Measurements from ENCODE around the gene IFI27L2.
A peak's percentile ranks its signal among the peaks of the same experiment; 100 is the strongest.

Gene IFI27L2

GRCh38 chr14:94100847-94101246 lies 28.6 kb downstream of the IFI27L2 start:
- no peak for DNase-seq (ENCODE audit: low read depth, low spot score)

GRCh38 chr14:94099006-94099405 lies 30.4 kb downstream of the IFI27L2 start:
- DNase-seq (ENCODE audit: low read depth, low spot score) = no peak

DNA sequence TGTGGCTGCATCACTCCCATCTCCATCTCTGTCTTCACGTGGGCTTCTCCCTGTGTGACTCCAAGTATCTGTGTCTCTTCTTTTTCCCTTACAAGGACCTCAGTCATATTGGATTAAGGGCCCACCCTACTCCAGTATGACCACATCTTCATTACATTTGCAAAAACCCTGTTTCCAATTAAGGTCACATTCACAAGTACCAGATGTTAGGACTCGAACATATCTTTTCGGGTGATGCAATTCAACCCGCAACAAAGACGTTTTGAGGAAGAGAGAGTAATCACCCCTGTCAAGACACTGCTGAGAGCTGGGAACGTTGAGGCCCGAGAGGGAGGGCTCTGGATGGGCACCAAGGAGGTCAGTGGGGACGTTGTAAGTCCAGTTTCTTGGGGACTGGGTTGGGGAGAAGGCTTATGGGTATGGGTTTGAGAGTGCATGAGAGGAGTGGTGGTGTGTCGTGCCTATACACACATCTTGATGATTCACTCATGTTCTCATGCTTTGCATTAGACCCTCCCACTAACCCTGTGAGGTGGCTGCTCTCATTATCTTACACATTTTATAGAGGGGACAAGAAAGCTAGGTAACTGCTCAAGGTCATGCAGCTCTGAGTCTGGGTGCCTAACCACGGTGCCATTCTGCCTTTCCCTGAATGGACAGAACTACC lies 30.9 kb downstream of the IFI27L2 start:
- DNase-seq (ENCODE audit: low read depth, low spot score) = no peak

DNA sequence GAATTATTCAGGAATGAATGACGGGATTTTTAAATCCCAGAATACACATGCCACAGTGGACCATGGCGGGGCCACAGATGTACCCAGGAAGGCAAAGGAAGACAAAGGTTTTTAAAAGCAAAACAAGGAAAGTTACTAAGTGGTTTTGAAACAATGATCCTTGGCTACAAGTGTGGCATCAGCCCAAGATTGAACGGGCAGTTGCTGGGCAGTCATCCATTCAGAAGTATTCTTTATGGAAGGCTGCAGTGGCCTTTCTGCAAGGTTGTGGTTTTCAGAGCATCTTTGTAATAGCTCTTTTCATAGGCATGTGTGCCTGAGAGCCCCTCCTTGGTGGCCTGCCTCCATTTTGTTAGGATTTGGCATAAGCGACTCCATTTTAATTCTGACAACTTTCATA lies 32.3 kb downstream of the IFI27L2 start:
- DNase-seq (ENCODE audit: low read depth, low spot score) = no peak

- DNase-seq (ENCODE audit: low read depth, low spot score) = no peak
Measured at GRCh38 chr14:94093418-94093817, 36.0 kb downstream of the IFI27L2 start.

DNA sequence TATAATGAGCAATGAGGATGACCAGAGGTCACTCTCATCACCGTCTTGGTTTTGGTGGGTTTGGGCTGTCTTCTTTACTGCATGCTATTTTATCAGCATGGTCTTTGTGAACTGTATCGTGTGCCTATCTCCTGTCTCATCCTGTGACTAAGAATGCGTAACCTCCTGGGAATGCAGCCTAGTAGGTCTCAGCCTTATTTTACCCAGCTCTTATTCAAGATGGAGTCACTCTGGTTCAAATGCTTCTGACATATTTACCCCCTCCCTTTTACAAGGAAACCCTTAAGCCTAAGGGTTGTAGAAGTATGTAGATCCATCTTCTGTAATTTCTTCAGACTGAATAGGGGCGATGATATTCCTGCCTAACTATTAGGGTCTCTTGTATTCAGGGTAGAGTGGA lies 39.9 kb downstream of the IFI27L2 start:
- no peak for DNase-seq (ENCODE audit: low read depth, low spot score)

DNA sequence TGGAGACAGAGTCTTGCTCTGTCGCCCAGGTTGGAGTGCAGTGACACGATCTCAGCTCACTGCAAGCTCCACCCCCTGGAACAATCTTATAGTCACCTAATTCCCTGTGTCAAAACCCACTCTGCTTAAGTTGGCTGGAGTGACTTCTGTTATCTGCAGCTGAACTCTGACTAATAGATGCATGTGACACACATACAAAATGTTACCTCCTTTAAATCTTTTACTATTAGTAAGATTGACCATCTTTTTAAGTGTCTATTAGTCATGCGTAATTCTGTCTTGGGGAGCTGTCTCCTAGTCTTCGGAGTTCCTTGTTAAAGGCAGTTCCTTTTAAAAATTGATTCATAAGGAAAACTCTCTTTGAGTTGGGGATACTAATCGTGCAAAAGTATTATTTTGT lies 40.9 kb downstream of the IFI27L2 start:
- no peak for DNase-seq (ENCODE audit: low read depth, low spot score)

DNA sequence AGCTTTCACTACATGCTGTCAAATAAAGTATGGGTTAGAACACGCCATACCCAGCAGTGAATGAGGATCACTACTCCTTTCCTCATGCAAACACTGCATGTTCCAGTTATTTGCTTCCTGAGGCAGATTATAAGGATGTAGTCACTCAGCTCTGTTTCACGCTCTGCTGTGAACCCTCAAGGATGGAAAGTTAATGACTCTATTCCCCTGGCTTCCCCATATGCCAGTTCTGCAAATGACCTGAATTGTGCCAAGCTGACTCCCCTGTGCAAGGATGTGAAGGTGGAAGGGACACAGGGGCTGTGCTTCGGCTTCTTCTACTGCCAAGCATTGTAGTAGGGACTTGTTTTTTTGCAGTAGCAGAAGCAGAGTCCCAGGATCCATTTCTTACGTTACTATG lies 41.5 kb downstream of the IFI27L2 start:
- no peak for DNase-seq (ENCODE audit: low read depth, low spot score)

- DNase-seq (ENCODE audit: low read depth, low spot score) = no peak
Measured at GRCh38 chr14:94081386-94081820, 48.0 kb downstream of the IFI27L2 start.

DNA sequence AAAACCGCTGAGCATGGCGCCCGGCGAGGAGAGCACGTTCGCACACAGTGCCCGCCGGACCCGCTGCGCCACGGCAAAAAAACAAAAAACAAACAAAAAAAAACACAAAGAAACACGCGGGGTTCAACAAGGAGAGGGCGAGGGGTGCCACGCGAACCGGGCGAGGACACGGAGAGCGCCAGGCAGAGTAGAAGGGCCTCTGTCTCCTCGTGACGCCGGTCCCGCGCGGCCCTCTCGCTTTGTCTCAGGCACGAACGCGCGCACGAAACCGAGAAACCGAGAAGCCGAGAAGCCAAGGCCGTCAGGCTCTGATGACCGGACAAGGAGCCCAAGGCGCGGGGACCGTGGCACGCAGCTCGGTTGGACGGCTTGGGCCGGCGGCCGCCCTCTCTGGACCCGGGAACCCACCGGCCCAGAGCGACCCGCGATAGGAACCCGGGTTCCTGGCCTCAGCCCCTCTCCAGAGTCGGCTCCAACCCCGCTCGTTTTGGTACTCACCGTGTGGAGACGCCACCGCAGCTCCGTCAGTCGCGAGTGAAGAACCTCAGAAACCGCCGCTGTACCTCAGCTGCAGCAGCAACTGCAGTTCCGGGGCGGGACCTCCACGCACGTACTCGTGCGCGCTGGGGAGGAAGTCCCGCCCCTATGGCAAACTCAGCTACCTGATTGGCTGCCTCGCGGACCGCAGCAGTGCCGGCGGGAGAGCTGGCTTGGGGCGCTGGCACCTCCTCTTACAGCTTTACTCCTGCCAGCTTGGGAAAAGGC lies 48.6 kb downstream of the IFI27L2 start, which contains the start of the genes DDX24 and IFI27L1:
Gene DDX24, minus strand, starts transcription at position 582 of the 765 bp plus-strand sequence. CDS start 1,460 bp downstream, outside the sequence.
Gene IFI27L1, plus strand, starts transcription at position 690 of the 765 bp plus-strand sequence. CDS start 15,628 bp downstream, outside the sequence.
- DNase-seq (ENCODE audit: low read depth, low spot score) = peak; percentile 84

GRCh38 chr14:94079891-94080620 lies 49.3 kb downstream of the IFI27L2 start:
- DNase-seq (ENCODE audit: low read depth, low spot score) = no peak

GRCh38 chr14:94077823-94078222 lies 51.6 kb downstream of the IFI27L2 start:
- DNase-seq (ENCODE audit: low read depth, low spot score) = no peak
